RPMI8226 (cell line): Measurements from ENCODE around the gene ICA1L.
"Not testable (repeated sequence)": the region's sequence is repeated elsewhere in the genome, so short reads cannot be mapped to it uniquely, and the experiment has no call there.

ENCODE experiments used
- DNase-seq: peaks from one replicate; pipeline ENCODE4 v3.0.0-alpha.2; 2015

Gene ICA1L

DNA sequence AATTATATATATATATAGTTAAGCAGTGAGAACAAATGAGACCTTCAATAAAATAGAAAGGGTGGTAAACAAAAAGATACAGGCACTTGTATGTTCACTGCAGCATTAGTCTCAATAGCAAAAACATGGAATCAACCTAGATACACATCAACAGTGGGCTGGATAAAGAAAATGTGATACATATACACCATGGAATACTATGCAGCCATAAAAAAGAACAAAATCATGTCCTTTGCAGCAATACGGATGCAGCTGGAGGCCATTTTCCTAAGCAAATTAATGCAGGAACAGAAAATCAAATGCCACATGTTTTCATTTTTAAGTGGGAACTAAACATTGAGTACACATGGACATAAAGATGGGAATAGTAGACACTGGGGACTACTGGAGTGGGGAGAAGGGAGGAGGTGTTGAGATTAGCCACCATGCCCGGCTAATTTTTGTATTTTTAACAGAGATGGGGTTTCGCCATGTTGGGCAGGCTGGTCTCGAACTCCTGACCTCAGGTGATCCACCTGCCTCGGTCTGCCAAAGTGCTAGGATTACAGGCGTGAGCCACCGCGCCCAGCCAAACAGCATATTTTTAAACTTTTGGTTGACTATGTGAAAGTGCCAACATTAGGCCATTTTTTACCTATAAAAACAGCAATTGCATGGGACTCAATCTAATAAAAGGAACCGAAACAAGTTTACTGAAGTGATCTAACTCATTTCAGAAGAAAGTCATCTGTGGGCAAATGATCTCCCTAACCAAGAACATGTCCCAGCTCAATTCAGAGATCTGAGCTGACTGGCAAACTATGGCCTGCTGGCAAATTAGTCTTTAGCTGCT is 23.7 kb downstream of the ICA1L start:
- peak; percentile 58 for DNase-seq

DNA sequence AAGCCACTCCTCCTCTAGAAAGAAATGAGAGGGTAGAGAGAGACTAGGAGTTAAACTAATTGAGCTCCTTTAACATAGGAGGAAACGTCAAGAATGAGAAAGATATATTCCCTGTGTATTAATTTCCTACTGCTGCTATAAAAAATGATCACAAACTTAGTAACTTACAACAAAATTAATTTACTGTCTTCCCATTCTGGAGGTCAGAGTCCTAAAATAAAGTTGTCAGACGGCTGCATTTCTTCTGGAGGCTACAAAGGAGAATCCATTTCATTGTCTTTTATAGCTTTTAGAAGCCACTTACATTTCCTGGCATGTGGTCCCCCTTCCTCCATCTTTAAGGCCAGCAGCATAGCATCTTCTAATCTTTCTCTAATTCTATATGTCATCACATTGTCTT is 26.9 kb downstream of the ICA1L start:
- no peak for DNase-seq

DNA sequence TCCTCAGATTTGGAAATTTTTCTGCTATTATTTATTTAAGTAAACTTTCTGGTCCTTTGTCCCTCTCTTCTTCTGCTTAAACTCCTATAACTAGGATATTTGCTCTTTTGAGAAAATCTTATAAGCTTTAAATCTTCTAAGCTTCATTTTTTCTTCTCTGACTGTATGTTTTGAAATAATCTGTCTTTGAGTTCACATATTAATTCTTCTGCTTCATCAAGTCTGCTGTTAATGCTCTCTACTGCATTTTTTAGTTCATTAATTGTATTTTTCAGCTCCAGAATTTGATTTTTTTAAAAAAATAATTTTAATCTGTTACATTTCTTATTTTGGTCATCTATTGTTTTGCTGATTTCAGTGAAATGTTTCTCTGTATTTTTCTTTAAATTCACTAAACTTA is 28.9 kb downstream of the ICA1L start:
- DNase-seq: no peak

DNA sequence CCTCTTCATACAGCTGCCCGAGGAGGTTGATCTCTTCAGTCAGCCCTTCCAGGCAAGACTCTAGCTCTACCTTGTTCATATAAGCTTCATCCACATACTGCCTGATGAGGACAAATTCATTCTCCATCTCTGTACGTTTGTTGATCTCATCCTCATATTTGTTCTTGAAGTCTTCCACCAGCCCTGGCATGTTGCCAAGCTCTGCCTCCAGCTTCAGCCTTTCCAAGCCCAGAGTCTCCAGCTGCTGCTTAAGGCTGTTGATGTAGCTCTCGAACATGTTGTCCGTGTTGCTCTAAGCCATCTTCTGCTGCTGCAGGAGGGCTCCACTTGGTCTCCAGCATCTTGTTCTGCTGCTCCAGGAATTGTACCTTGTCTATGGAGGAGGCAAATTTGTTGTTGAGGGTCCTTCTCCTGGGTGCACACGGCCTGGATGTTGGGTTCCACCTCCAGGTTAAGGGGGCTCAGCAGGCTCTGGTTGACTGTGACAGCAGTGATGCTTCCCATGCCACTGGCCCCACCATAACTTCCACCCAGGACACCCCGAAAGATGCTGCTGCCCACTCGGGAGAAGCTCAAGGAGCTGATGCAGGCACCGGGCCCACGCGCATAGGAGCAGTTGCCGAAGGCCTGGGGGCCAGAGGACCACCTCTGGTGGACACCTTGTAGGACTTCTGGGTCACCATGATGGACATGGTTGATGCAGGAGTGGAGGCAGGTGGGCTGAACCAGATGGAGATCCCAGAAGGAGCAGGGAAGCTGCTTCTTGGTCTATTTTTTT is 30.3 kb downstream of the ICA1L start:
- DNase-seq: peak; percentile 31

DNA sequence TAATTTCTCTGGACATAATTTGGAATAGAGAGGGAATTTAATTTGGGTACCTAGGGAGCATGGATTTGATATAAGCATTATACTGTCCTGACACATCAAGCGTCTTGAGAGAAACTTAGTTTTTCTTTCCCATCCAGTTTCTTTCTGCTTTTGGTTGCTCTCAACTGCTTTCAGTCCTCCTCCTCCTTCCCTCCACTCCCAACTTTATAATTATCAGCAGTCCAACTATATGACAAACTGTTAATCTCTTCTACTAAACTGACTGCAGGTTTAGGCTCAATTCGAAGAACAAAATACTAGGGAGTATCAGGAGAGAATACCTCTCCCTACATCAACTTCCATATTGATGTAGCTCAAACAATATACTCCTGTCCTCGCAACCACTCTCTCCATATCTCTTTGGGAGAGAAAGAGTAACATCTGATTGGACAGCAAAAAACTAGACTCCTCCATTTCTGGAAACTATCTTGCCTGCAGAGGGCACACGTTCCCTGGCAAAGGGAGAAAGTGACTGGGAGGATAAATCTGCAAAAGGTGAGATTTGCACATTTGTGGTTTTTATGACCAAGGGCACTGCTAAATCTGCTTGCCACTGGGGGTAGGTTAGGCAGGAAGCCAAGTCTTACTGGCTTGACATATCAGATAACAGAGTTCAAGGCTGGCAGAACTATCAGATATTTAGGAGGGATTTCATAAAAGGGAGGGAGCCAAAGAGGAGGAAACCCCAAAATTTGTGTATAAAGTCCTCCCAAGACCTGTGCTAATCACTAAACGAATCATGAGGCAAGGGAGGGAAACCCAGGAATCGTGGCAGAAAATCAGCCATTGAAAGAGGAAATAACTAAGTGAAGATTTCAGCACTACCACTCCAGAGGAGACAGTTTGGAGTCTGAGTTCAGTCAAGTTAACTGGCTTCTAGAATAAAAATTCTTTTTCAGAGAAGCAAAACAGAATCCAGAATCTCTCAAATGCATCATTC is 40.0 kb downstream of the ICA1L start:
- peak; percentile 82 for DNase-seq

DNA sequence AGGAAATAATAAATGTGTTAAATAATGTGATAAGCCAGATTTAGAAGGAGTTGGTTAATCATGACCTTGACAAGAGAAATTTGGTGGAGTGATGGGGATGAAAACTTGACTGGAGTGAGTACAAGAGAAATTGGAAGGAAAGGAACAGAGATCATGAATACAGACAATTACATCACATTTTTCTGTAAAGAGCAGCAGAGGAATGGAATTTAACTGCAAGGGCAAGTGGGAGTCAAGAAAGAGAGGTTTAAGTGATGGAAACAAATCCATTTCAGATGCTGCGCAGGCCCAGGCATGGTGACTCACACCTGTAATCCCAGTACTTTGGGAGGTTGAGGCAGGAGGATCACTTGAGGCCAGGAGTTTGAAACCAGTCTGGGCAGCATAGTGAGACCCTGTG is 46.7 kb downstream of the ICA1L start:
- DNase-seq: no peak

DNA sequence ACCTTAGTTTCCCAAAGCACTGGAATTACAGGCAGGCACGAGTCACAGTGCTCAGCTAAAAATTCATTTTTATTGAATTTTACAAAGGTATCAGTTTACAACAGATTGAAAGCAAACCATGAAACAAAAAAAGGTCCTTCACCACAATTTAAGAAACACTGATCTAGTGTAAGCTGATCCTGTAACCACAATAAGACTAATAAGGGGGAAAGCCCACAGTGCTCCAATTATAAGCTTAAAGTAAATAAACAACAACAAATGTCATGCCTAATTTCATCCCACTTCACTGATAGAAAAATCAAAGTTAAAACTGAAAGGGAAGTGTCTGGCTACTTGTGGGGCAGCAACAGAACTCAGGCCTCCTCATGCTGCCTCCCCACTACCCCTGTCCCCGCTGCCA is 49.2 kb downstream of the ICA1L start:
- DNase-seq: no peak

DNA sequence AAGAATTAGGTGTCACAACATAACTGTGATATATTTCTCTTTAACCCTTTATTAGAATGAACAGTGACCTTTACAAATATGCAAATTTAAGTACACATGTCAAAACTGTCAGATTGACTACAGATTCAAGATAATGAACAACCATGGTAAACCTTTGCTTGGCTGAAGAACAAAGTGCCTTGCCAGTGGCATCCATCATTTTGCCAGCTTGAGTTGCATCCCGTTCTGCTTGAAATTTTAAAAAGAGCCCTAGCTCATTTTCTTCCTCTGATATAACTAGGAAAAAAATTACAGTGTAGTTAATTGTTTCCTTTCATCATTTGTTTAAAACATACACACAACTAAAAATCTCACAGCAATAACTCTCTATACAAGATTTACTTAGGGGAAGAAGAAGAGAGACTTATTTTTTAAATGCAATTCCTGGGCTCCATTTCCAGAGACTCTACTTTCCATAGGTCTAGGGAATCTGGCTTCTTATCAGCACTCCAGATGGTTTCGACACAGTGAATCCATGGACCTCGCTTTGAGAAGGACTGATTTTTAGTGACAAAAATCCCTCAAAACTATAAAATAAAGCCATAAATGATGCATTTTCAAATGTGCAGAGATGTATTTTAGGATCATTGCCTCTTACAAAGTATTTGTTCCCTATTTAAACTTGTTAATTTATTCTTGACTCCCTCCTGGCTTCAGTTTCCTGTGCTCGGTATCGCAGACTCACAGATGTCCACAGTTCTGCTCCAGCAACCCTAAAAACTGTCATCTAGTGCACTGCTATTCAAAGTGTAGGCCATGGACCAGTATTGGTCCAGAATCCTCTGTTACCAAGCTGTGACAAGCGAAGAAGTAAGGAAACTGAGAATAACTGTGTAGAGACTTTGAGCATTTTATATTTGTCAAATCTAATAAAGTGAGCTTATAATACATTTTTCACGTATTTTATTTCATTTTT is 50.1 kb downstream of the ICA1L start:
- DNase-seq: no peak

DNA sequence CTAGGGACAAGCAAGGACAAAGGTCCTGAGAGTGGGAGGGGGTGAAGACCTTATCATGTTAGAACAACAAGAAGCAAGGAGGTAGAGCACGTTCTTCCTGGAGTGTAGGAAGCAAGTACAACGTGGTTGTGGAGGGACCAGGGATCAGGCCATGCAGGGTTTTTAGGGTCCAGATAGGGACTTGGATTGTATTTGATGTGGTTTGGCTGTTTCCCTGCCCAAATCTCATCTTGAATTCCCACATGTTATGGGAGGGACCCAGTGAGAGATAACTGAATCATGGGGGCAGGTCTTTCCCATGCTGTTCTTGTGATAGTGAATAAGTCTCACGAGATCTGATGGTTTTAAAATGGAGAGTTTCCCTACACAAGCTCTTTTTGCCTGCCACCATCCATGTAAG is 53.2 kb downstream of the ICA1L start:
- DNase-seq: no peak

DNA sequence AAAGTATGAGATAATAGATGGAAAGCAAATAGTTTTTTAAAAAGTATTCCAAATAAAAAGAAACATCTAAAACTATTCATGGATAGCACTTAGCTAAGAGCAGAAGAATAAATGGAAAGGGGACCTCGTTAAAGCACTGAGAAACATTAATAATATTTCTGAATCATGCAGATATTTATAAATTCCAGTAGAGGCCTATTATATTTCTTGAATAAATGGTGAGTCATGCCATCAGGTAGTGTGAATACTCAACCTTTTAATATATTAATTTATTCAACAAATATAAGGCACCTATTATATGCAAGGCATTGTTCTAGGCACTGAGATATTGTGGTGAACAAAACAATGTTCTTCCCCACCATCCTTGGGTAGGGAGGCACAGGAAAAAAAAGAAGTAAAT is 53.8 kb downstream of the ICA1L start:
- no peak for DNase-seq

DNA sequence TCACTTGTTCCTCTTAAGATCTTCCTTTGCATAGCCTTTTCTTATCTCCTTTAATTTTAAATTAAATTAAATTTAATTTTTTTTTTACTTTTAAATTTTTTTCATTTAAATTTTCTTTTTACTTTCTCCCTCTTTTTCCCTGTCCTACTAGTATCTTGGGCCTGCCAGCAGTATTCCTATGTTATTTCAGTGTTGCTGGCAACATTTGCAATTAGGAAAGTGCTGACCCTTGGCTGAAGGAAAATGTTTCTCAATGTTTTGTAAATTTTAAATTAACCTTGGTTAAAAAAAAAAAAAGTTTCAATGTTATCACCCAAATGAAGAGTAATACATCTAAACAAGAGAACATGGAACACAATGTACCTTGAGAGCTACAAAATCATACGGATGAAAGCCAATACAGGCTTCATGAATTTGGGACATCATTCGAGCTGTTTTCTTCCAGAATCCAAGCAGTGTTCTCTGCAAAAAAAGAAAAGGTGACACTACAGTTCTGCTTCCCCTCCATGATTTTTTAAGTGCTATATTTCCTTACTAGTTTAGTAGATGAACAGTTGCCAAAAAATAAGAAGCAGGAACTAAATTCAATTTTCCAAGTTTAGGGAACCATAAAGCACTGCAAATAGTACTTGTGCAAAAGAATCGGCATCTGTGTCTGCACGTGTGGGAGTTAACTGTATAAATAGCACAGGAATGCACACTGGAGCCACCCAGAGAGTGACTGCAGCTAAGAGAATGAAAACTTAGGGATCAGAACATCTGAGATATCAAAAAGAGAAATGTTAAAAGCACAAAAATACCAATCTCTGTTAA is 55.8 kb downstream of the ICA1L start:
- DNase-seq: no peak

DNA sequence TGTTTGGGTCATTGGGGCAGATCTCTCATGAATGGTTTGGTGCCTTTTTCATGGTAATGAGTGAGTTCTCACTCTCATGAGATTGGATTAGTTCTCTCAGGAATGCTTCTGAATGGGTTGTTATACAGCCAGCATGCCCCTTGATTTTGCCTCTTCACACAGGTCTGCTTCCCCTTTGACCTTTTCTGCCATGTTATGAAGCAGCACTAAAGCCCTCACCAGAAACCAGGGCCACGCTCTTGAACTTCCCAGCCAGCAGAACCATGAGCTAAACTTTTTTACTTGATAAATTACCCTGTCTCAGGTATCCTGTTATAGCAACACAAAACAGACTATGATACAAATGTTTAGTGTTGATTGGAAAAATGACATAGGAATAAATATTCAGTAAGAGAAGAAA is 57.3 kb downstream of the ICA1L start:
- DNase-seq: no peak

DNA sequence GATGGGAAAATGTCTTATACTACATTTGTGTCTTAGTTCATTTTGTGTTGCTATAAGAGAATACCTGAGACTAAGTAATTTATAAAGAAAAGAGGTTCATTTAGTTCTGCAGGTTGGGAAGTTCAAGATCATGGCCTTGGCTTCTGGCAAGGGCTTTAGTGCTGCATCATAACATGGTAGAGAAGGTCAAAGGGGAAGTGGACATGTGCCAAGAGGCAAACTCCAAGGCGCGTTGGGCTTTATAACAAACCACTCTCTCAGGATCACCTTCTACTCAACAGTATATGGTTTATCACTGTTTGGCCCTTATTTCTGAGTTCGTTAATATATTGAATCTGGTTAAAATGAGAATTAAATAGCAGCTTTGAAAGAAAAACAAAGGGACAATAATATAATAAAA is 58.2 kb downstream of the ICA1L start:
- DNase-seq: no peak

DNA sequence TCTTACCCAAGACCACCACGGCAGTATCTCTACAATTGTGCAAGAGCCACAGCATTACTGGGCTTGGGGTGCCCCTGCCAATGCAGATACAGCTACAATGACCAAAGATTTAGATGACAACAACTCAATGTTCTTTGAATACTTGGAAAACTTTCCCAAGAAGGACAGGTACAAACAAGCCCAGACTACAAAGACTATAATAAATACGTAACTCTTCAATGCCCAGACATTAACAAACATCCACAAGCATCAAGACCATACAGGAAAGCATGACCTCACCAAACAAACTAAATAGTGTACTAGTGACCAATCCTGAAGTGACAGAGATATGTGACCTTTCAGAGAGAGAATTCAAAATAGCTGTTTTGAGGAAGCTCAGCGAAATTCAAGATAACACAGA is 62.8 kb downstream of the ICA1L start:
- DNase-seq: no peak

DNA sequence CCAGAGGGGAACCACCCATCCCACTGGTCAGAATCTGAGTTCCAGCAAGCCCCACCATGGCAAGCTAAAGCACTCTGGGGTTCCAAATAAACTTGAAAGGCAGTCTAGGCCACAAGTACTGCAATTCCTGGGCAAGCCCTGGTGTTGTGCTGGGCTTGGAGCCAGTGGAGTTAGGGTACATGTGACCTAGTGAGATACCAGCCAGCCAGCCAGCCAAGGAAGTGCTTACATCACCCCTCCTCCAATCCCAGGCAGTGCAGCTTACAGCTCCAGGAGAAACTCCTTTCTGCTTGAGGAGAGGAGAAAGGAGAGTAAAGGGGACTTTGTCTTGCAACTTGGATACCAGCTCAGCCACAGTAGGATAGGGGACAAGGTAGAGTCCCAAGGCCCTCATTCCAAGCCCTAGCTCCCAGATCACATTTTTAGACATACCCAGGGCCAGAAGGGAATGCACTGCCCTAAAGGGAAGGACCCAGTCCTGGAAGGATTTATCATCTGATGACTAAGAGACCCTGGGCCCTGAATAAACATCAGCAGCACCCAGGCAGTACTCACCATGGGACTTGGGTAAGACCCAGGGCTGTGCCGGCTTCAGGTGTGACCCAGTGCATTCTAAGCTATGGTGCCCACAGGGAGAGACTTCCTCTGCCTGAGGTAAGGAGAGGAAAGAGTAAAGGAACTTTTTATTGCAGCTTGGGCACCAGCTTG is 64.0 kb downstream of the ICA1L start:
- not testable (repeated sequence) for DNase-seq

DNA sequence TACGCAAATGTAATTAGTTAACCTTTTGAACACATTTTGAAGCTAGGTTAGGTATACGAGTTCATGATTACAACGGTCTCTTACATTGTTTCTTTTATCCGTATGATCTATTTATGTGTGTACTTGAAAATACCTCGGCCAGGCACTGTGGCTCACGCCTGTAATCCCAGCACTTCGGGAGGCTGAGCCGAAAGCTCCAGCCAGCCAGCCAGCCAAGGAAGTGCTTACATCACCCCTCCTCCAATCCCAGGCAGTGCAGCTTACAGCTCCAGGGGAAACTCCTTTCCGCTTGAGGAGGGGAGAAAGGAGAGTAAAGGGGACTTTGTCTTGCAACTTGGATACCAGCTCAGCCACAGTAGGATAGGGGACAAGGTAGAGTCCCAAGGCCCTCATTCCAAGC is 65.7 kb downstream of the ICA1L start:
- not testable (repeated sequence) for DNase-seq

DNA sequence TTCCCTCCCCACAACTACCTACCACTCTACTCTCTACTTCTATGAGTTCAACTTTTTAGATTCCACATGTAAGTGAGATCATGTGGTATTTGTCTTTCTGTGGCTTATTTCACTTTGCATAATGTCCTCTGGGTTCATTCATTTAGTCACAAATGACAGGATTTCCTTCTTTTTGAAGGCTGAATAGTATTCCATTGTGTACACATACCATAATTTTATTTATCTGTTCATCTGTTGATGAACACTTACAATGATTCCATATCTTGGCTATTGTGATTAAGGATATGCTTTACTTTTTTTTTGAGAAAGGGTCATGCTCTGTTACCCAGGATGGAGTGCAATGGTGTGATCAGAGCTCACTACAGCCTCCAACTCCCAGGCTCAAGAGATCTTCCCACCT is 73.6 kb downstream of the ICA1L start:
- no peak for DNase-seq

DNA sequence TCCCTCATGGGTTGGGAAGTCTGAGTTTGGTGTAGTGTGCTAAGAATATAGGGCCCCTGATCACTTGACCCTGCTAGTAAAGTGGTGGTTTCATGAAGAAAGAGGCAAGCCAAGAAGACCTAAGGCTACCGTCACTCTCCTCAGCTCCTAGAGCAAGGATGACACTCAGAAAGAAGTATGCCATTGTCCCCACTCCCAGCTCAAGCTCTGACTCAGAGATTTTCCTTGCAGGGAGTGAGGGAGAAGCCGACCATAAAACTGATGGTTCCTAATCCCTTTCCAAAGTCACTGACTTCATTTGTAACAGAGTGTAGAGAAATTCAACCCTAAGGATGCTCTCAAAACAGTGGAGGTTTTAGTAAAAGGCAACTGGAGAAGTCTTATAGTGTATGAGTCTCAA is 80.9 kb downstream of the ICA1L start:
- DNase-seq: no peak

DNA sequence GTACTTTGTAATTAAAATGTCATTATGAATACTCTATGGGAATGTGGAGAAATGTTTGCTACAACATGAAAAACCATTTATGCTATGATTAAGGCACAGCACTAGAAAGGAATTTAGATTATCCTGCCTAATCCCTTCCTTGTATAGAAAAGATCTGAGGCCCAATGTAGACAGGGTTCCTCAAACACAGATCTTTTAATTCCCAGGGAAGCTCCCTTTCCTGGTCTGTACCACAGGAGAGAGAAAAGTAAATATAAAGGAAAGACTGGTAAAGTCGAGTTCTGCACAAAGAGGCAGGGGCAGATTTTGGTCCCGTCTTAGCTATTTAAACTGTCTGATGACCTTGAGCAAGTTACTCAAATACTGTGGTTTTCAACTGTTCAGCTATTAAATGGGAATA is 84.7 kb downstream of the ICA1L start:
- DNase-seq: no peak

DNA sequence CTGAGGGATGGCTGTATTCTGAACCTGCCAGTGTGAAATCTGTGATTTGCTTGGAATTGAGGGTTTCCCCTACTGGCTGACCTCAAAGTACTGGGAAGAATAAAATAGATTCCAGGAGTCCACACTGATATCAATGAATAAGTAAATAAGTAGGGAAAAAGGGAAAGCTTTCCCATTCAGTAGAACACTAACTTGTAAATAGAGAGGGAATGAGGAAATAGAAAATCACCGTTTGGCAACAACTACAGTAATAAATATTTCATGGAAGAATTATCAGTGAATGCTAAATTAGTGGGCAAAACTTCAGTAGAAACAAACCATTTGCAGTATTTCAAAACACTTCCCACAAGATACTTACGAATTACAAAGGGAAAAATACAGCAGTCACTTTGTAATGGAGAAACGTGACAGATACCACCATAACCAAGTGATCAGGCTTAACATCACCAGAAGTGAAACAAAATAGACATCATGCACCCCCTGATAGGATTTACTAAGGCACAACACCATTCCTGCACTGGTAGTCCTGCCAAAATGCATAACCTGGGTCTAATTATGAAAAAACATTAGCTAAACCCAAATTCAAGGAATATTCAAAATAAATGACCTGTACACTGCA is 88.5 kb downstream of the ICA1L start:
- DNase-seq: no peak
